Mammary epithelial cell (primary cell): ENCODE data around the gene SEC16B.

Experiments used
- EZH2 ChIP-seq: IDR thresholded peaks from 2 replicates; pipeline ENCODE4 v1.6.1; 2012; ENCODE audit warnings: low read length, inconsistent platforms, borderline replicate concordance
- TF ChIP-seq, protein P1 (sequence below), 2 donors: IDR thresholded peaks in 1 of 2; conservative IDR thresholded peaks in 1 of 2; 2 replicates each; pipeline ENCODE4 v1.5.1; 2011 to 2012; ENCODE audit warnings: inconsistent platforms in 2 of 2, low read length in 2 of 2, mild to moderate bottlenecking in 2 of 2, control low read depth in 1 of 2, low read depth in 1 of 2; ENCODE audit not compliant: insufficient read depth in 1 of 2; ENCODE audit errors: extremely low read depth in 1 of 2

DNA sequence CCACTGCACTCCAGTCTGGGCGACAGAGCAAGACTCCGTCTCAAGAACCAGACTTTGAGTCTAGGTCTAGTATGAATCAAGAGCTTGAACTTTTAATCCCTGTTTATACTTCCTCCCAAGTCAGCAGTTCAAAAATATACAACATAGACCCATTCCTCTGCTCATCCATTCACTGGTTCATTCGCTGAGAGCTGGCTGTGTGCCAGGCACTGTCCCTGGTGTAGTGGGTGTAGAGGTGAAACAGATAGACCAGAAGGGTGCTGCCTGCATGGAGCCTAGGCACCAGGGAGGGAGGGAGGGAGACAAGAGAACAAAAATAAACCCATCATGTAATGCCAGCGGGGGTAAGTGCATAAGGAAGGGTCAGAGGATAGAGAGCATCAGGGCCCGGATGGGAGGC is 25.5 kb upstream of the SEC16B start:
- TF ChIP-seq, protein P1, sequence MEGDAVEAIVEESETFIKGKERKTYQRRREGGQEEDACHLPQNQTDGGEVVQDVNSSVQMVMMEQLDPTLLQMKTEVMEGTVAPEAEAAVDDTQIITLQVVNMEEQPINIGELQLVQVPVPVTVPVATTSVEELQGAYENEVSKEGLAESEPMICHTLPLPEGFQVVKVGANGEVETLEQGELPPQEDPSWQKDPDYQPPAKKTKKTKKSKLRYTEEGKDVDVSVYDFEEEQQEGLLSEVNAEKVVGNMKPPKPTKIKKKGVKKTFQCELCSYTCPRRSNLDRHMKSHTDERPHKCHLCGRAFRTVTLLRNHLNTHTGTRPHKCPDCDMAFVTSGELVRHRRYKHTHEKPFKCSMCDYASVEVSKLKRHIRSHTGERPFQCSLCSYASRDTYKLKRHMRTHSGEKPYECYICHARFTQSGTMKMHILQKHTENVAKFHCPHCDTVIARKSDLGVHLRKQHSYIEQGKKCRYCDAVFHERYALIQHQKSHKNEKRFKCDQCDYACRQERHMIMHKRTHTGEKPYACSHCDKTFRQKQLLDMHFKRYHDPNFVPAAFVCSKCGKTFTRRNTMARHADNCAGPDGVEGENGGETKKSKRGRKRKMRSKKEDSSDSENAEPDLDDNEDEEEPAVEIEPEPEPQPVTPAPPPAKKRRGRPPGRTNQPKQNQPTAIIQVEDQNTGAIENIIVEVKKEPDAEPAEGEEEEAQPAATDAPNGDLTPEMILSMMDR (conservative IDR thresholded peaks at IDR 0.05 in 1 of 2, IDR thresholded peaks at IDR 0.05 in 1 of 2; ENCODE audit: extremely low read depth in 1 of 2, insufficient read depth in 1 of 2, low read depth in 1 of 2, low read length in 2 of 2), result no peak
- no peak for TF ChIP-seq EZH2
